Lung (tissue), 12 donors: ENCODE results near the gene SCAPER. TPM values are rescaled to one million over a fixed set of nuclear protein-coding genes. Genes with fewer than 3 reads are reported as not detected.

ENCODE experiments used
- ATAC-seq: fragments of 200-7000 bp; cut with Tn5 transposase; one replicate; pipeline ENCODE4 v1.9.1; 2020; ENCODE audit warnings: moderate number of reproducible peaks; ENCODE audit not compliant: insufficient read depth, low FRiP score
- DNase-seq, 3 donors: peaks; one replicate each; pipeline ENCODE4 v3.0.0-alpha.2; 2013 to 2017
- H3K27ac ChIP-seq, 2 donors: one replicate each; pipeline ENCODE4 v1.5.1; 2013; ENCODE audit warnings: mild to moderate bottlenecking in 2 of 2, moderate library complexity in 2 of 2, control low read depth in 1 of 2, inconsistent platforms in 1 of 2, low read depth in 1 of 2, low read length in 1 of 2
- H3K27me3 ChIP-seq, 3 donors: one replicate each; pipeline ENCODE4 v1.5.1; 2013; ENCODE audit warnings: low read length in 2 of 3; ENCODE audit not compliant: control insufficient read depth in 3 of 3, insufficient read depth in 3 of 3
- H3K36me3 ChIP-seq, 4 donors: one replicate each; pipeline ENCODE4 v1.5.1; 2013; ENCODE audit warnings: low read length in 4 of 4, mild to moderate bottlenecking in 1 of 4, moderate library complexity in 1 of 4; ENCODE audit not compliant: control insufficient read depth in 4 of 4, insufficient read depth in 4 of 4
- H3K4me1 ChIP-seq, 5 donors: one replicate each; pipeline ENCODE4 v1.5.1; 2013; ENCODE audit warnings: low read length in 5 of 5, mild to moderate bottlenecking in 2 of 5, moderate library complexity in 1 of 5; ENCODE audit not compliant: control insufficient read depth in 5 of 5, insufficient read depth in 5 of 5
- H3K4me3 ChIP-seq: one replicate; pipeline ENCODE4 v1.5.1; 2013; ENCODE audit warnings: mild to moderate bottlenecking, control low read depth, moderate library complexity
- H3K9ac ChIP-seq, 2 donors: one replicate each; pipeline ENCODE4 v1.5.1; 2013; ENCODE audit warnings: low read length in 2 of 2, control low read depth in 1 of 2; ENCODE audit not compliant: insufficient read depth in 1 of 2
- H3K9me3 ChIP-seq, 4 donors: one replicate each; pipeline ENCODE4 v1.5.1; 2013; ENCODE audit warnings: low read length in 3 of 4, mild to moderate bottlenecking in 1 of 4, moderate library complexity in 1 of 4; ENCODE audit not compliant: control insufficient read depth in 4 of 4, insufficient read depth in 3 of 4
- CTCF ChIP-seq: IDR thresholded peaks from 2 replicates; pipeline ENCODE4 v1.5.1; 2012; ENCODE audit warnings: mild to moderate bottlenecking; ENCODE audit errors: control extremely low read depth, extremely low read depth
- WGBS, 2 donors: extraction: QIAGEN DNeasy Blood & Tissue Kit; methylation state at CpG; one replicate each; pipeline ENCODE4 v1.1.7; 2013; 5-methylcytosine and 5-hydroxymethylcytosine counted together
- polyA plus RNA-seq, 2 donors: library from polyadenylated mRNA; stranded (reverse); fragments of 200-250 nt; gene quantifications; one replicate each; pipeline ENCODE4 v1.2.1, GENCODE V29; 2013
- total RNA-seq, 2 donors: library from RNA; depleted of rRNA in 1 of 2; stranded (reverse); fragments of >200 nt in 1 of 2; gene quantifications; one replicate each; pipeline ENCODE4 v1.2.1, GENCODE V29; 2014 to 2021
- donor health status: control.
- donor health status: control.
- donor health status: Bipolar disorder and iron deficiency.
- donor health status: healthy.
- donor health status: DM: yes; HTN: yes; CAD: no.

The SCAPER gene
- total and polyA plus RNA-seq, 4 donors: 3.9 to 40.2 (median 19.5) TPM

- no peak for DNase-seq
- H3K9me3 ChIP-seq: no peaks in the 10 kb centered on the region
- no peak overlapping the region for H3K4me3 ChIP-seq
- H3K4me1 ChIP-seq: no peaks in the 10 kb centered on the region
- no peak overlapping the region for H3K27ac ChIP-seq
- ATAC-seq: no peak
- H3K9ac ChIP-seq: no peak overlapping the region
- 93 to 96% methylated on average over 2 of the region's 2 CpGs for WGBS, 2 donors
- peaks cover 0 to 3% (median under 1%) of the 10 kb centered on the region in 4 donors for H3K36me3 ChIP-seq
- TF ChIP-seq CTCF: no peak
- H3K27me3 ChIP-seq: no peaks in the 10 kb centered on the region
These were observed 520.7 kb downstream of the SCAPER start for GRCh38 chr15:76384409-76384808.

- ATAC-seq (no peak), DNase-seq (no peak)
- Histone ChIP-seq H3K27me3 (no peaks in the 10 kb centered on the region), H3K36me3 (peaks cover 0 to 3% (median under 1%) of the 10 kb centered on the region in 4 donors), H3K4me1 (no peaks in the 10 kb centered on the region), H3K4me3 (no peak overlapping the region), H3K9me3 (no peaks in the 10 kb centered on the region), H3K27ac (no peak overlapping the region), H3K9ac (no peak overlapping the region)
- no peak for TF ChIP-seq CTCF
- WGBS, 2 donors: 95 to 98% methylated on average over 2 of the region's 2 CpGs
These were observed 522.0 kb downstream of the SCAPER start for GRCh38 chr15:76382987-76383728.

- 93 to 99% methylated on average over 4 of the region's 4 CpGs for WGBS, 2 donors
- peaks cover 0 to 3% (median under 1%) of the 10 kb centered on the region in 4 donors for H3K36me3 ChIP-seq
- H3K4me1 ChIP-seq: peaks cover 0 to 10% (median 0%) of the 10 kb centered on the region in 5 donors
- TF ChIP-seq CTCF: no peak
- DNase-seq (no peak), ATAC-seq (no peak)
- no peak overlapping the region for H3K9ac ChIP-seq
- no peaks in the 10 kb centered on the region for H3K27me3 ChIP-seq
- no peak overlapping the region for H3K4me3 ChIP-seq
- no peak overlapping the region for H3K27ac ChIP-seq
- H3K9me3 ChIP-seq: no peaks in the 10 kb centered on the region
These were observed 523.8 kb downstream of the SCAPER start for GRCh38 chr15:76381366-76381765.
